IPS-NIHi11 (cell line): ENCODE measurements around the gene MRPL1.
"Not testable (repeated sequence)": the region's sequence is repeated elsewhere in the genome, so short reads cannot be mapped to it uniquely, and the experiment has no call there.

Source experiments
- DNase-seq: peaks from one replicate; pipeline ENCODE4 v3.0.0; 2012; ENCODE audit warnings: mixed read lengths, low spot score

MRPL1 gene

GRCh38 chr4:77849278-77849965 is 13.2 kb upstream of the MRPL1 start:
- no peak for DNase-seq

- no peak for DNase-seq
Observed at GRCh38 chr4:77852892-77853495, 9.6 kb upstream of the MRPL1 start.

GRCh38 chr4:77854431-77855111 is 8.1 kb upstream of the MRPL1 start:
- DNase-seq, result no peak

- no peak for DNase-seq
Observed at GRCh38 chr4:77856152-77856551, 6.5 kb upstream of the MRPL1 start.

GRCh38 chr4:77859256-77859655 is 3.4 kb upstream of the MRPL1 start:
- no peak for DNase-seq

GRCh38 chr4:77861495-77861894 is 1.1 kb upstream of the MRPL1 start:
- no peak for DNase-seq

GRCh38 chr4:77863341-77863740 is 711 bp downstream of the MRPL1 start:
- DNase-seq, result not testable (repeated sequence)

- no peak for DNase-seq
Observed at GRCh38 chr4:77865259-77865658, 2.6 kb downstream of the MRPL1 start.

GRCh38 chr4:77872723-77873445 is 10.3 kb downstream of the MRPL1 start:
- DNase-seq, result no peak

- no peak for DNase-seq
Observed at GRCh38 chr4:77877167-77877566, 14.5 kb downstream of the MRPL1 start.

GRCh38 chr4:77877771-77878565 is 15.3 kb downstream of the MRPL1 start:
- DNase-seq, result no peak

- DNase-seq, result no peak
Observed at GRCh38 chr4:77880784-77881183, 18.2 kb downstream of the MRPL1 start.

- DNase-seq, result no peak
Observed at GRCh38 chr4:77881460-77882295, 19.0 kb downstream of the MRPL1 start.

GRCh38 chr4:77893451-77893850 is 30.8 kb downstream of the MRPL1 start:
- no peak for DNase-seq

- DNase-seq, result no peak
Observed at GRCh38 chr4:77899607-77900006, 37.0 kb downstream of the MRPL1 start.

GRCh38 chr4:77903186-77903585 is 40.6 kb downstream of the MRPL1 start:
- DNase-seq, result no peak

GRCh38 chr4:77905651-77906263 is 43.1 kb downstream of the MRPL1 start:
- no peak for DNase-seq

- DNase-seq, result no peak
Observed at GRCh38 chr4:77910676-77911075, 48.0 kb downstream of the MRPL1 start.

- DNase-seq, result no peak
Observed at GRCh38 chr4:77911091-77911490, 48.5 kb downstream of the MRPL1 start.

GRCh38 chr4:77911842-77912450 is 49.3 kb downstream of the MRPL1 start:
- DNase-seq, result no peak
